Suprapubic skin (tissue), 4 donors: Measurements from ENCODE around the gene CADPS. TPM values are rescaled to one million over a fixed set of nuclear protein-coding genes. Genes with fewer than 3 reads are reported as not detected.

ENCODE experiments used
- DNase-seq, 2 donors: peaks; one replicate each; pipeline ENCODE4 v3.0.0-alpha.2; 2019; ENCODE audit warnings: low spot score in 2 of 2
- H3K27ac ChIP-seq: fragments of 200-600 bp; sonication (generic); one replicate; pipeline ENCODE4 v1.5.1; 2019
- H3K27me3 ChIP-seq: fragments of 200-600 bp; sonication (generic); one replicate; pipeline ENCODE4 v1.5.1; 2019
- H3K36me3 ChIP-seq: fragments of 200-600 bp; sonication (generic); one replicate; pipeline ENCODE4 v1.5.1; 2019
- H3K4me1 ChIP-seq: fragments of 200-600 bp; sonication (generic); one replicate; pipeline ENCODE4 v1.5.1; 2019
- H3K4me3 ChIP-seq: fragments of 200-600 bp; sonication (generic); one replicate; pipeline ENCODE4 v1.5.1; 2019; ENCODE audit warnings: mild to moderate bottlenecking
- H3K9me3 ChIP-seq: fragments of 200-600 bp; sonication (generic); one replicate; pipeline ENCODE4 v1.5.1; 2019
- EP300 ChIP-seq: sonication (generic); formaldehyde crosslinking; IDR thresholded peaks from one replicate; pipeline ENCODE4 v1.6.1; 2017; ENCODE audit warnings: antibody characterized with exemption
- POLR2A ChIP-seq, 2 donors: fragments of 450-650 bp; IDR thresholded peaks; one replicate each; pipeline ENCODE4 v1.6.1; 2017; ENCODE audit warnings: antibody characterized with exemption in 2 of 2, mild to moderate bottlenecking in 2 of 2, moderate library complexity in 2 of 2
- POLR2AphosphoS5 ChIP-seq, 3 donors: sonication (generic); formaldehyde crosslinking; IDR thresholded peaks; one replicate each; pipeline ENCODE4 v1.6.1; 2017; ENCODE audit warnings: antibody characterized with exemption in 3 of 3
- WGBS: methylation state at CpG from one replicate; pipeline ENCODE4 v1.1.5; 2018; 5-methylcytosine and 5-hydroxymethylcytosine counted together
- total RNA-seq, 4 donors: library from RNA; depleted of rRNA; stranded (reverse); fragments of >200 nt; gene quantifications; one replicate each; pipeline ENCODE4 v1.1.0, GENCODE V29; 2016
- TF ChIP-seq, protein P1 (sequence below), 2 donors: fragments of 200-600 bp in 1 of 2; fragments of 450-650 bp in 1 of 2; sonication (generic) in 1 of 2; IDR thresholded peaks; one replicate each; pipeline ENCODE4 v1.5.1; 2016 to 2019; ENCODE audit warnings: antibody characterized with exemption in 2 of 2, mild to moderate bottlenecking in 1 of 2, moderate library complexity in 1 of 2

The CADPS gene
- total RNA-seq, 4 donors from 2014 or later: 0.57 to 3.8 (median 3.0) TPM

GRCh38 chr3:62589078-62589477, 286.1 kb downstream of the CADPS start:
- H3K27me3 ChIP-seq: no peaks in the 10 kb centered on the region
- H3K4me1 ChIP-seq: no peaks in the 10 kb centered on the region
- H3K27ac ChIP-seq: no peak overlapping the region
- H3K4me3 ChIP-seq: no peak overlapping the region
- WGBS: 79% methylated on average over 4 of the region's 4 CpGs
- DNase-seq: no peak
- H3K9me3 ChIP-seq: no peaks in the 10 kb centered on the region
- H3K36me3 ChIP-seq: no peaks in the 10 kb centered on the region
- TF ChIP-seq POLR2A (IDR thresholded peaks at IDR 0.05): no peak
- TF ChIP-seq, protein P1, sequence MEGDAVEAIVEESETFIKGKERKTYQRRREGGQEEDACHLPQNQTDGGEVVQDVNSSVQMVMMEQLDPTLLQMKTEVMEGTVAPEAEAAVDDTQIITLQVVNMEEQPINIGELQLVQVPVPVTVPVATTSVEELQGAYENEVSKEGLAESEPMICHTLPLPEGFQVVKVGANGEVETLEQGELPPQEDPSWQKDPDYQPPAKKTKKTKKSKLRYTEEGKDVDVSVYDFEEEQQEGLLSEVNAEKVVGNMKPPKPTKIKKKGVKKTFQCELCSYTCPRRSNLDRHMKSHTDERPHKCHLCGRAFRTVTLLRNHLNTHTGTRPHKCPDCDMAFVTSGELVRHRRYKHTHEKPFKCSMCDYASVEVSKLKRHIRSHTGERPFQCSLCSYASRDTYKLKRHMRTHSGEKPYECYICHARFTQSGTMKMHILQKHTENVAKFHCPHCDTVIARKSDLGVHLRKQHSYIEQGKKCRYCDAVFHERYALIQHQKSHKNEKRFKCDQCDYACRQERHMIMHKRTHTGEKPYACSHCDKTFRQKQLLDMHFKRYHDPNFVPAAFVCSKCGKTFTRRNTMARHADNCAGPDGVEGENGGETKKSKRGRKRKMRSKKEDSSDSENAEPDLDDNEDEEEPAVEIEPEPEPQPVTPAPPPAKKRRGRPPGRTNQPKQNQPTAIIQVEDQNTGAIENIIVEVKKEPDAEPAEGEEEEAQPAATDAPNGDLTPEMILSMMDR (IDR thresholded peaks at IDR 0.05): no peak
- no peak for TF ChIP-seq EP300
- no peak for TF ChIP-seq POLR2AphosphoS5 (IDR thresholded peaks at IDR 0.05)

GRCh38 chr3:62587579-62588031, 287.6 kb downstream of the CADPS start:
- no peaks in the 10 kb centered on the region for H3K9me3 ChIP-seq
- no peaks in the 10 kb centered on the region for H3K4me1 ChIP-seq
- WGBS: 71% methylated on average over 6 of the region's 8 CpGs
- TF ChIP-seq POLR2AphosphoS5 (IDR thresholded peaks at IDR 0.05): no peak
- no peak for TF ChIP-seq POLR2A (IDR thresholded peaks at IDR 0.05)
- no peak for TF ChIP-seq EP300
- TF ChIP-seq, protein P1 (IDR thresholded peaks at IDR 0.05): no peak
- H3K27ac ChIP-seq: no peak overlapping the region
- no peaks in the 10 kb centered on the region for H3K36me3 ChIP-seq
- no peak for DNase-seq
- H3K4me3 ChIP-seq: no peak overlapping the region
- no peaks in the 10 kb centered on the region for H3K27me3 ChIP-seq

GRCh38 chr3:62587169-62587568, 288.0 kb downstream of the CADPS start:
- TF ChIP-seq POLR2A (IDR thresholded peaks at IDR 0.05) (no peak), POLR2AphosphoS5 (IDR thresholded peaks at IDR 0.05) (no peak), EP300 (no peak)
- TF ChIP-seq, protein P1 (IDR thresholded peaks at IDR 0.05): no peak
- no peaks in the 10 kb centered on the region for H3K36me3 ChIP-seq
- H3K4me3 ChIP-seq: no peak overlapping the region
- DNase-seq: no peak
- no peaks in the 10 kb centered on the region for H3K9me3 ChIP-seq
- 83% methylated on average over 5 of the region's 5 CpGs for WGBS
- H3K4me1 ChIP-seq: no peaks in the 10 kb centered on the region
- H3K27ac ChIP-seq: no peak overlapping the region
- H3K27me3 ChIP-seq: no peaks in the 10 kb centered on the region

GRCh38 chr3:62586356-62586755, 288.9 kb downstream of the CADPS start:
- no peak for DNase-seq
- TF ChIP-seq EP300 (no peak), POLR2AphosphoS5 (IDR thresholded peaks at IDR 0.05) (no peak), POLR2A (IDR thresholded peaks at IDR 0.05) (no peak)
- TF ChIP-seq, protein P1 (IDR thresholded peaks at IDR 0.05): no peak
- WGBS: 57% methylated on average over 1 of the region's 1 CpG
- Histone ChIP-seq H3K4me1 (no peaks in the 10 kb centered on the region), H3K27me3 (no peaks in the 10 kb centered on the region), H3K9me3 (no peaks in the 10 kb centered on the region), H3K4me3 (no peak overlapping the region), H3K36me3 (no peaks in the 10 kb centered on the region), H3K27ac (no peak overlapping the region)

DNA sequence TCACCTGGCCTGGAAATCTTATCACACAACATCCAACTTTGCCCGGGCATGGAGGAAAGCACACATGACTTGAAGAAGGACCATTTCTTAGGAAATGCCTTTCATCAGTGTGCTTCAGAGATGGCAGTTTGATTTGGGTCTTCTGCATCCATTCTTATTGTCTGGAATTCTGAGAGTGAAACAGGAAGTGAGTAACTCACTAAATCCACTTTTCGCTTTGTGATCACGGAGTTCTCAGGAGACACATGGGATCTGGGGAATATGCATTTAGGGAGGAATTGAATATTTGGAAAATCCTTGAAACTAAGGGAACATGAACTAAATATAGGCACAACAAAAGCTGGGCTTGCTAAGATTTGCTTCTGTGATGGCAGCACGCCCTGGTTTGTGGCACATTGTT, 289.4 kb downstream of the CADPS start:
- WGBS: 76% methylated on average over 4 of the region's 4 CpGs
- H3K27ac ChIP-seq: no peak overlapping the region
- DNase-seq: no peak

More for the DNA sequence above, 289.4 kb downstream of the CADPS start:
- no peaks in the 10 kb centered on the region for H3K4me1 ChIP-seq
- no peaks in the 10 kb centered on the region for H3K36me3 ChIP-seq
- TF ChIP-seq POLR2AphosphoS5 (IDR thresholded peaks at IDR 0.05) (no peak), POLR2A (IDR thresholded peaks at IDR 0.05) (no peak), EP300 (no peak)
- TF ChIP-seq, protein P1 (IDR thresholded peaks at IDR 0.05): no peak
- H3K27me3 ChIP-seq: no peaks in the 10 kb centered on the region
- H3K4me3 ChIP-seq: no peak overlapping the region
- H3K9me3 ChIP-seq: no peaks in the 10 kb centered on the region
